Activated B cell treated with CpG ODN at 0.5 μM for 24 hours (primary cell): ENCODE measurements around the gene DENND6B. TPM values are rescaled to one million over a fixed set of nuclear protein-coding genes. Genes with fewer than 3 reads are reported as not detected.
A peak's percentile ranks its signal among the peaks of the same experiment; 100 is the strongest.
"Not testable (repeated sequence)": the region's sequence is repeated elsewhere in the genome, so short reads cannot be mapped to it uniquely, and the experiment has no call there.

Experiments
- ATAC-seq: fragments of 200-7000 bp; cut with Tn5 transposase; one replicate; pipeline ENCODE4 v1.10.0; 2021; ENCODE audit warnings: low read depth, mild to moderate bottlenecking, moderate library complexity
- CTCF ChIA-PET: fragments of 350-600 bp; sonication (Branson Sonifier 250); formaldehyde crosslinking; loops from one replicate; lab custom pipeline; 2021; ENCODE audit warnings: antibody characterized with exemption; lab: Charles Lee
- POLR2A ChIA-PET: fragments of 350-600 bp; sonication (Branson Sonifier 250); formaldehyde crosslinking; loops from one replicate; lab custom pipeline; 2021; ENCODE audit warnings: antibody characterized with exemption; lab: Charles Lee
- DNase-seq: peaks from one replicate; pipeline ENCODE4 v3.0.0; 2022
- H3K27ac Mint-ChIP-seq: one replicate; pipeline ENCODE4 v1.8.0; 2020; ENCODE audit warnings: mixed read lengths
- H3K27me3 Mint-ChIP-seq: one replicate; pipeline ENCODE4 v1.8.0; 2021; ENCODE audit warnings: mixed read lengths
- H3K36me3 Mint-ChIP-seq: one replicate; pipeline ENCODE4 v1.8.0; 2021; ENCODE audit warnings: low read depth, mixed read lengths
- H3K4me1 Mint-ChIP-seq: one replicate; pipeline ENCODE4 v1.8.0; 2021; ENCODE audit warnings: mixed read lengths
- H3K4me3 Mint-ChIP-seq: one replicate; pipeline ENCODE4 v1.8.0; 2020; ENCODE audit warnings: mild to moderate bottlenecking, mixed read lengths
- H3K9me3 Mint-ChIP-seq: one replicate; pipeline ENCODE4 v1.8.0; 2020; ENCODE audit warnings: mixed read lengths
- CTCF ChIP-seq: fragments of 200-600 bp; IDR thresholded peaks from one replicate; pipeline ENCODE4 v1.8.0; 2022; ENCODE audit warnings: antibody characterized with exemption, mild to moderate bottlenecking
- intact Hi-C: fragments of 100-400 bp; cut with micrococcal nuclease; formaldehyde crosslinking; loops from one replicate; pipeline ENCODE4 v1.15.1; 2024
- total RNA-seq: library from RNA; stranded (reverse); gene quantifications from 2 replicates; pipeline ENCODE4 v1.2.3, GENCODE V29; 2022

The DENND6B gene
- total RNA-seq, 1 donor from 2014 or later, result 5.2 TPM

- POLR2A ChIA-PET, result interaction anchor here (0.9 to 3.0 kb wide), 9 partner anchors 13 to 198 kb away, joined by 3 to 23 read pairs (median 5); partner anchors contain the start of genes LMF2, NCAPH2, PLXNB2 and SCO2
- peak overlapping the region; percentile 76 for H3K27ac Mint-ChIP-seq
- peaks cover 3% of the 10 kb centered on the region for H3K27me3 Mint-ChIP-seq
- no peaks in the 10 kb centered on the region for H3K36me3 Mint-ChIP-seq
- DNase-seq (no peak), ATAC-seq (no peak)
- H3K9me3 Mint-ChIP-seq, result no peaks in the 10 kb centered on the region
- H3K4me3 Mint-ChIP-seq, result peak overlapping the region; percentile 86
- H3K4me1 Mint-ChIP-seq, result peaks cover 20% of the 10 kb centered on the region
- CTCF ChIA-PET, result interaction anchor here (0.8 to 3.5 kb wide), 10 partner anchors 13 to 170 kb away, joined by 3 to 28 read pairs (median 8); partner anchors contain the start of gene HDAC10
- intact Hi-C loops, result loop anchor here (1.0 to 2.0 kb wide), 7 partner anchors 13 to 293 kb away; no protein-coding TSS in a partner anchor
- no peak for TF ChIP-seq CTCF
Observed at GRCh38 chr22:50327711-50328019, 853 bp upstream of the DENND6B start.

- POLR2A ChIA-PET, result interaction anchor here (0.6 to 3.0 kb wide), 10 partner anchors 11 to 294 kb away, joined by 3 to 23 read pairs (median 6); partner anchors contain the start of genes LMF2, NCAPH2 and PLXNB2
- peaks cover 3% of the 10 kb centered on the region for H3K27me3 Mint-ChIP-seq
- H3K9me3 Mint-ChIP-seq, result no peaks in the 10 kb centered on the region
- CTCF ChIA-PET, result interaction anchor here (0.7 to 3.5 kb wide), 9 partner anchors 11 to 84 kb away, joined by 4 to 28 read pairs (median 5); partner anchors contain the start of genes HDAC10, PLXNB2 and TUBGCP6
- ATAC-seq (no peak), DNase-seq (no peak)
- intact Hi-C loops, result loop anchor here (2.0 kb wide), 2 partner anchors 24 to 294 kb away; no protein-coding TSS in a partner anchor
- no peak for TF ChIP-seq CTCF
- H3K4me1 Mint-ChIP-seq, result peaks cover 20% of the 10 kb centered on the region
- no peaks in the 10 kb centered on the region for H3K36me3 Mint-ChIP-seq
- H3K27ac Mint-ChIP-seq, result peak overlapping the region; percentile 16
- peak overlapping the region; percentile 79 for H3K4me3 Mint-ChIP-seq
Observed at GRCh38 chr22:50326225-50326955, 422 bp downstream of the DENND6B start.

GRCh38 chr22:50325444-50326224 lies 1.2 kb downstream of the DENND6B start:
- DNase-seq (no peak), ATAC-seq (no peak)
- peaks cover 16% of the 10 kb centered on the region for H3K4me1 Mint-ChIP-seq
- ChIA-PET POLR2A (interaction anchor here (0.5 to 3.0 kb wide), 8 partner anchors 10 to 401 kb away, joined by 4 to 23 read pairs (median 9); partner anchors contain the start of gene PLXNB2), CTCF (interaction anchor here (0.7 to 3.4 kb wide), 6 partner anchors 11 to 81 kb away, joined by 4 to 28 read pairs (median 14); partner anchors contain the start of genes HDAC10, PLXNB2 and TUBGCP6)
- no peak for TF ChIP-seq CTCF
- peak overlapping the region; percentile 79 for H3K4me3 Mint-ChIP-seq
- H3K27me3 Mint-ChIP-seq, result peaks cover 3% of the 10 kb centered on the region
- H3K9me3 Mint-ChIP-seq, result no peaks in the 10 kb centered on the region
- H3K27ac Mint-ChIP-seq, result no peak overlapping the region
- intact Hi-C loops, result loop anchor here (2.0 kb wide), 2 partner anchors 23 to 295 kb away; no protein-coding TSS in a partner anchor
- no peaks in the 10 kb centered on the region for H3K36me3 Mint-ChIP-seq

- H3K9me3 Mint-ChIP-seq, result no peaks in the 10 kb centered on the region
- DNase-seq, result no peak
- peaks cover 21% of the 10 kb centered on the region for H3K4me1 Mint-ChIP-seq
- ChIA-PET CTCF (interaction anchor here (2.9 kb wide), 1 partner anchor 48 kb away, joined by 18 read pairs; no protein-coding TSS in a partner anchor), POLR2A (interaction anchor here (0.8 to 1.3 kb wide), 6 partner anchors 8 to 73 kb away, joined by 3 to 8 read pairs (median 4); partner anchors contain the start of gene HDAC10)
- intact Hi-C loops, result no loop called here
- no peak for ATAC-seq
- no peak overlapping the region for H3K4me3 Mint-ChIP-seq
- H3K27me3 Mint-ChIP-seq, result peaks cover 3% of the 10 kb centered on the region
- TF ChIP-seq CTCF, result no peak
- H3K27ac Mint-ChIP-seq, result no peak overlapping the region
- no peaks in the 10 kb centered on the region for H3K36me3 Mint-ChIP-seq
Observed at GRCh38 chr22:50323900-50324299, 2.9 kb downstream of the DENND6B start.

GRCh38 chr22:50322382-50323104 lies 4.3 kb downstream of the DENND6B start:
- H3K4me3 Mint-ChIP-seq, intact Hi-C loops, H3K9me3 Mint-ChIP-seq, H3K27me3 Mint-ChIP-seq, DNase-seq, H3K36me3 Mint-ChIP-seq, ATAC-seq, H3K27ac Mint-ChIP-seq: not testable (repeated sequence)
- POLR2A ChIA-PET, result interaction anchor here (0.7 to 1.2 kb wide), 2 partner anchors 16 to 28 kb away, joined by 4 to 6 read pairs; no protein-coding TSS in a partner anchor
- peaks cover 31% of the 10 kb centered on the region for H3K4me1 Mint-ChIP-seq
- CTCF ChIA-PET, result interaction anchor here (2.9 kb wide), 1 partner anchor 46 kb away, joined by 18 read pairs; no protein-coding TSS in a partner anchor
